Skeletal muscle satellite cell (primary cell): ENCODE results near the gene GPR78.

Experiments
- H3K27me3 ChIP-seq: 2 replicates; pipeline ENCODE4 v1.7.0; 2013; ENCODE audit warnings: low read length; ENCODE audit not compliant: control insufficient read depth, insufficient read depth
- H3K36me3 ChIP-seq: 2 replicates; pipeline ENCODE4 v1.7.0; 2013; ENCODE audit warnings: mild to moderate bottlenecking, control low read depth, low read length; ENCODE audit not compliant: insufficient read depth
- H3K4me1 ChIP-seq: 2 replicates; pipeline ENCODE4 v1.7.0; 2013; ENCODE audit warnings: low read length; ENCODE audit not compliant: control insufficient read depth, insufficient read depth
- H3K4me2 ChIP-seq: 2 replicates; pipeline ENCODE4 v1.7.0; 2013; ENCODE audit warnings: mild to moderate bottlenecking, low read length
- H3K4me3 ChIP-seq: 2 replicates; pipeline ENCODE4 v1.7.0; 2013; ENCODE audit warnings: low read length
- H3K9ac ChIP-seq: 2 replicates; pipeline ENCODE4 v1.7.0; 2013; ENCODE audit warnings: mild to moderate bottlenecking, low read depth, low read length, moderate library complexity
- H3K9me3 ChIP-seq: replicated peaks from 2 replicates; pipeline ENCODE4 v1.7.0; 2013; ENCODE audit warnings: mild to moderate bottlenecking, control low read depth, low read length

Gene GPR78

GRCh38 chr4:8607603-8608481 lies 27.6 kb downstream of the GPR78 start:
- H3K4me1 ChIP-seq: no peaks in the 10 kb centered on the region
- no peak overlapping the region for H3K9ac ChIP-seq
- no peaks in the 10 kb centered on the region for H3K36me3 ChIP-seq
- H3K9me3 ChIP-seq: no peaks in the 10 kb centered on the region
- no peak overlapping the region for H3K4me3 ChIP-seq
- peaks cover 15% of the 10 kb centered on the region for H3K27me3 ChIP-seq
- H3K4me2 ChIP-seq: no peak overlapping the region

DNA sequence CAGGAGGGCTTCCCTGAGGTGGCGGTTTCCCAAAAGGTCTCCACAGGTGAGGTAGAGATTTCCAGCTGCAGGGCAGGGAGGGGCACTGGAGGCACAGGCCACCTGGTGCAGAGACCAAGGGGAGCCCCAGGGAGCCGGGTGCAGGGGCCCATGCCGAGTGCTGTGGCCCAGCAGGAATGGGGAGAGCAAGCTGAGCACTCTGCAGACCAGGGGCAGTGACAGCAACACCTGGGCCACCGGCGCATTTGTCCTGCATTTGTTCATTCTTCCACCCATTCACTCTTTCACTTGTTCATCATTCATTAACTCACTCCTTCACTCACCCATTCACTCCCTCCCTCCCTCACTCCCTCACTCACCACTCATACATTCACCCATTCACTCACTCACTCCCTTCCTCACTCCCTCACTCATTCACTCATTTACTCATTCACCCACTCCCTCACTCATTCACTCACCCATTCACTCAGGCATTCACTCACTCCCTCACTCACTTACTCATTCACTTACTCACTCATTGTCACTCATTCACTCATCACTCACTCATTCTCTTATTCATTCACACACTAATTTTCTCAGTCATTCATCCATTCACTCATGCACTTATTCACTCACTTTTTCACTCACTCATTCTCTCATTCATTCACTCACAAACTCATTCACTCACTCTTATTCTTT lies 28.7 kb downstream of the GPR78 start:
- Histone ChIP-seq H3K36me3 (no peaks in the 10 kb centered on the region), H3K9ac (no peak overlapping the region), H3K9me3 (no peaks in the 10 kb centered on the region), H3K4me2 (no peak overlapping the region), H3K27me3 (peaks cover 15% of the 10 kb centered on the region), H3K4me3 (no peak overlapping the region), H3K4me1 (no peaks in the 10 kb centered on the region)

- no peak overlapping the region for H3K9ac ChIP-seq
- no peak overlapping the region for H3K4me3 ChIP-seq
- H3K9me3 ChIP-seq: no peaks in the 10 kb centered on the region
- H3K36me3 ChIP-seq: no peaks in the 10 kb centered on the region
- H3K4me2 ChIP-seq: no peak overlapping the region
- H3K4me1 ChIP-seq: no peaks in the 10 kb centered on the region
- H3K27me3 ChIP-seq: peaks cover 15% of the 10 kb centered on the region
Observed at GRCh38 chr4:8609406-8609805, 29.2 kb downstream of the GPR78 start.

DNA sequence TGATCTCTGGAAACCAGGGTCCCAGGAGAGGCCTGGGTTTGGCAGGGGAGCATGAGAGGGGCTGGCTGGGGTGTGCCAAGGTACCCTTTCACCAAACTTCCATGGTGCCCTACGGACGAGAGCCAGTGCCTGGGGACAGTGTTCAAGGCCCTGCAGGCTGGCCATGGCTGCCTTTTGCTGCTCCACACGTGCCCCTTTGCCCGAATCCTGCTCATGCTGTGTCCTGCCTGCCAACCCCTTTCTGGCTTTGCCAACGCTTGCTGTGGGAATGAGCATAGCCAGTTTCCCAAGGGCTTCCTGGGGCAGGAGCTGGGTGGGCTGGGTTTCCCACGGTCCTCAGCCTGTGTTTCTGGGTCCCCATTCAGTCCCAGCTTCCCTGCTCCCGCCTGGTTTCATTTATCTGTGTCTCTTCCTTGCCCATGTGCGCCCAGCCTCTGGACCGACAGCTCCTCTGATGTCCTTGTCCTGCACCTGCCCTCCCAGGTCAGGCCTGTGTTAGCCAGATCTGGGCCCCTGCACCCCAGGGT lies 29.7 kb downstream of the GPR78 start:
- Histone ChIP-seq H3K4me1 (no peaks in the 10 kb centered on the region), H3K4me2 (no peak overlapping the region), H3K9me3 (no peaks in the 10 kb centered on the region), H3K27me3 (peaks cover 15% of the 10 kb centered on the region), H3K36me3 (no peaks in the 10 kb centered on the region), H3K4me3 (no peak overlapping the region), H3K9ac (no peak overlapping the region)

DNA sequence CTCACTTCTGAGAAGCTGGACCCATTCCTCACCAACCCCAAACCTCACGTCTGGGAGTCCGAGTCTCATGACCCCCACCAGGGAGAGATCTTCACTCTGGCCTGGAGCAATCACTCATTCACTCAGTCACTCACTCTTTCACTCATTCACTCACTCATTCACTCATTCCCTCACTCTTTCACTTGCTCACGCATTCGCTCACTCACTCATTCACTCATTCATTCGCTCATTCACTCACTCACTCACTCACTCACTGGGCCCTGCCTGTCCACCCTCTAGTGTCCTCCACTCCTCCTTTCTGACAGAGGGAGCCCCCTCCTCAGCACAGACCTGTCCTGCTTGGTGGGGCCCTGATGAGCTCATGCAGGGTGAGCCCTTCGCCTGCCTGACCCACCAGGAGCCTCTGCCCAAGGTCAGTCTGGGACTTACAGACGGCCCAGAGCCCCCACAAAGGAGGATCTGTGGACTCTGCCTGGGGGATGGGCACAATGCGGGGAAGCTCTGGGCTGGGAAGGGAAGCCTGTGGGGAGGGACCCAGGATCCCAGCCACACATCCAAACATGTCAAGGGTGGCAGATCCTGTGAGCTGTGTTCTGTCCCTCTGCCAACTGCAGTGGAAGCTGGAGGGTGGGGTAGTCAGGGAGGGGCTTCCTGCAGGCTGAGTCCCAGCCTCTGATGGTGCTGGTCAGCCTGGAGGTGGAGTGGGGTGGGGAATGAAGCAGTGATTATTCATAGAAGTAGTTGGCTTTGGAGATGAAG lies 30.8 kb downstream of the GPR78 start:
- Histone ChIP-seq H3K4me2 (no peak overlapping the region), H3K4me1 (no peaks in the 10 kb centered on the region), H3K36me3 (no peaks in the 10 kb centered on the region), H3K27me3 (peaks cover 19% of the 10 kb centered on the region), H3K9me3 (no peaks in the 10 kb centered on the region), H3K9ac (no peak overlapping the region), H3K4me3 (no peak overlapping the region)

- H3K9ac ChIP-seq: no peak overlapping the region
- no peaks in the 10 kb centered on the region for H3K9me3 ChIP-seq
- H3K4me3 ChIP-seq: no peak overlapping the region
- peaks cover 33% of the 10 kb centered on the region for H3K27me3 ChIP-seq
- no peaks in the 10 kb centered on the region for H3K4me1 ChIP-seq
- H3K36me3 ChIP-seq: no peaks in the 10 kb centered on the region
- H3K4me2 ChIP-seq: no peak overlapping the region
Observed at GRCh38 chr4:8612646-8613045, 32.5 kb downstream of the GPR78 start.

GRCh38 chr4:8613421-8614364 lies 33.5 kb downstream of the GPR78 start:
- Histone ChIP-seq H3K9ac (no peak overlapping the region), H3K4me3 (no peak overlapping the region), H3K27me3 (peaks cover 40% of the 10 kb centered on the region), H3K4me1 (no peaks in the 10 kb centered on the region), H3K36me3 (no peaks in the 10 kb centered on the region), H3K9me3 (no peaks in the 10 kb centered on the region), H3K4me2 (no peak overlapping the region)

- H3K9me3 ChIP-seq: no peaks in the 10 kb centered on the region
- no peak overlapping the region for H3K4me3 ChIP-seq
- H3K4me2 ChIP-seq: no peak overlapping the region
- peaks cover 38% of the 10 kb centered on the region for H3K27me3 ChIP-seq
- no peak overlapping the region for H3K9ac ChIP-seq
- no peaks in the 10 kb centered on the region for H3K4me1 ChIP-seq
- H3K36me3 ChIP-seq: no peaks in the 10 kb centered on the region
Observed at GRCh38 chr4:8614365-8615193, 34.4 kb downstream of the GPR78 start.

GRCh38 chr4:8615366-8615765 lies 35.2 kb downstream of the GPR78 start:
- no peaks in the 10 kb centered on the region for H3K4me1 ChIP-seq
- H3K9ac ChIP-seq: no peak overlapping the region
- no peak overlapping the region for H3K4me2 ChIP-seq
- no peak overlapping the region for H3K4me3 ChIP-seq
- H3K36me3 ChIP-seq: no peaks in the 10 kb centered on the region
- H3K27me3 ChIP-seq: peaks cover 35% of the 10 kb centered on the region
- no peaks in the 10 kb centered on the region for H3K9me3 ChIP-seq
